Neural progenitor cell (in vitro differentiated cells): ENCODE data around the gene IL10RB.

Experiments
- CTCF ChIP-seq: fragments of 200-600 bp; sonication (generic); IDR thresholded peaks from 2 replicates; pipeline ENCODE4 v1.5.1; 2017; ENCODE audit warnings: antibody characterized with exemption, mild to moderate bottlenecking
- EZH2 ChIP-seq: fragments of 200-600 bp; sonication (generic); IDR thresholded peaks from 2 replicates; pipeline ENCODE4 v1.6.1; 2017; ENCODE audit warnings: antibody characterized with exemption, mild to moderate bottlenecking, moderate library complexity
- EZH2phosphoT487 ChIP-seq: fragments of 200-600 bp; sonication (generic); IDR thresholded peaks from 2 replicates; pipeline ENCODE4 v1.6.1; 2017; ENCODE audit warnings: antibody characterized with exemption

GRCh38 chr21:33273044-33273443, 6.9 kb downstream of the IL10RB start:
- TF ChIP-seq CTCF (no peak), EZH2 (no peak), EZH2phosphoT487 (no peak)
